Measurements from ENCODE around the gene TBX15. TPM values are rescaled to one million over a fixed set of nuclear protein-coding genes. Genes with fewer than 3 reads are reported as not detected.
"Not testable (repeated sequence)": the region's sequence is repeated elsewhere in the genome, so short reads cannot be mapped to it uniquely, and the experiment has no call there.

Gene TBX15
- total and polyA plus RNA-seq, 2 donors = 0.19 to 0.48 TPM

DNA sequence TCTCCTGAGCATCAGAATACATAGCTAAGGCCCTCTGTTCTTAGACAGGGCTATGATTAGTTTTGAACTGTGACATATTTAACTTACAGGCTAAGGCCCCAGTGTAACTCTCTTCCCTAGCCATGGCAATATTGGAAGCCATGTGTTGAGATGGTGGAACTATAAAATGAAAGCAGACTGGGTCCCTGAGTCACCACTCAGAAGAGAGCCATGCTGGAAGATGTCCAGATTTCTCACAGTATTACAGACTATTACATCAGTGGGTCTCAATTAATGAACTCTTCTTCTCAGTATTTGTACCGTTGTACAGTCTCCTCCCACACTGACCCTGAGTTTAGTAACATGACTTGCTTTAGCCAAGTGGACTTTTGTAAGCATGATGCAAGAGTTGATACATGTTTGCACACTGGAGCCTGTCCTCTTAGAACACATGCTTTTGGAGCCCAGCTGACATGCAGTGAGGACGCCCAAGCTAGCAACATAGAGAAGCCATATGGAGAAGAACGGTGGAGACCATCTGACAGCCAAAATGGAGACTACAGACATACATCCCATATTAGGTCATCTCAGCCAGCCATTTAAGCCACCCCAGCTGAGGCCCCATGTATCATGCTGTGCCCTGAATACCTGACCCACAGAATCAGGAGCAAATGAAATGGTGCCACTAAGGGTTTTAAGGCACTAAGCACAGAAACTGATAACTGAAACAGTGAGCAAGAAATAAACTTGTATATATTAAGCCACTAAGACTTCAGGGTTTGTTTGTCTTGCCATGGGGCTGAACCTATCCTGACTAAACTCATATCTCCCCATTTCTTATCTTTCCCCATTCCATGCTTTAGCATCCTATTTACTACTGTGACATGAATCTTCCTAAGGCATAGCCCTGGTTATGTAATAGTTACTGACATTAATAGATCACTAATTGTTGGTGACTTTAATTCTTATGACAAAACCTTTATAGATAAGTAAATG is 24.4 kb downstream of the TBX15 start:
- H3K4me3 ChIP-seq (ENCODE audit: low read length in 2 of 2) = no peak overlapping the region
- no peaks in the 10 kb centered on the region for H3K27me3 ChIP-seq (ENCODE audit: control insufficient read depth in 2 of 2, insufficient read depth in 1 of 2, low read length in 1 of 2)
- no peaks in the 10 kb centered on the region for H3K9me3 ChIP-seq (ENCODE audit: control insufficient read depth in 2 of 2, insufficient read depth in 1 of 2, low read length in 1 of 2)
- H3K27ac ChIP-seq (ENCODE audit: low read depth in 1 of 2, low read length in 1 of 2) = no peak overlapping the region
- H3K36me3 ChIP-seq (ENCODE audit: control insufficient read depth in 2 of 2, insufficient read depth in 2 of 2, low read length in 1 of 2) = no peaks in the 10 kb centered on the region
- H3K4me1 ChIP-seq (ENCODE audit: control insufficient read depth in 2 of 2, insufficient read depth in 2 of 2, low read length in 2 of 2) = no peaks in the 10 kb centered on the region
- DNase-seq (ENCODE audit: low read depth in 6 of 9, low spot score in 9 of 9) = no peak
- 92% methylated on average over 3 of the region's 3 CpGs for WGBS

DNA sequence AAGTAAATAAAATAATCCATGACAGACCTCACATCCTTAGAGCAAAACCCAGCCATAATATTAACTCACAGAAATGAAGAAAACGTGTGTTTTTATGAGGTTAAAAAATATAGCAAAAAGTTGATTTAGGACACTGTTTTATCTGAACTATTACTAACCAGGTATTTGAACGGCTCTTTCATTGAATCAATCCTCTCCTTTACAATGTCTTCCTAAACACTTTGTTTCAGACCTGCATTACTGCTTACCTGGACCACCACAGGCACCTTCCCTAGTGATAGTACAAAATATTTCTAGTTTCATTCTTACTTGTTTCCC is 25.0 kb downstream of the TBX15 start:
- no peaks in the 10 kb centered on the region for H3K4me1 ChIP-seq (ENCODE audit: control insufficient read depth in 2 of 2, insufficient read depth in 2 of 2, low read length in 2 of 2)
- WGBS = 92% methylated on average over 2 of the region's 2 CpGs
- H3K36me3 ChIP-seq (ENCODE audit: control insufficient read depth in 2 of 2, insufficient read depth in 2 of 2, low read length in 1 of 2) = no peaks in the 10 kb centered on the region
- H3K4me3 ChIP-seq (ENCODE audit: low read length in 2 of 2) = no peak overlapping the region
- H3K9me3 ChIP-seq (ENCODE audit: control insufficient read depth in 2 of 2, insufficient read depth in 1 of 2, low read length in 1 of 2) = no peaks in the 10 kb centered on the region
- no peak for DNase-seq (ENCODE audit: low read depth in 6 of 9, low spot score in 9 of 9)
- H3K27me3 ChIP-seq (ENCODE audit: control insufficient read depth in 2 of 2, insufficient read depth in 1 of 2, low read length in 1 of 2) = no peaks in the 10 kb centered on the region
- H3K27ac ChIP-seq (ENCODE audit: low read depth in 1 of 2, low read length in 1 of 2) = no peak overlapping the region

DNA sequence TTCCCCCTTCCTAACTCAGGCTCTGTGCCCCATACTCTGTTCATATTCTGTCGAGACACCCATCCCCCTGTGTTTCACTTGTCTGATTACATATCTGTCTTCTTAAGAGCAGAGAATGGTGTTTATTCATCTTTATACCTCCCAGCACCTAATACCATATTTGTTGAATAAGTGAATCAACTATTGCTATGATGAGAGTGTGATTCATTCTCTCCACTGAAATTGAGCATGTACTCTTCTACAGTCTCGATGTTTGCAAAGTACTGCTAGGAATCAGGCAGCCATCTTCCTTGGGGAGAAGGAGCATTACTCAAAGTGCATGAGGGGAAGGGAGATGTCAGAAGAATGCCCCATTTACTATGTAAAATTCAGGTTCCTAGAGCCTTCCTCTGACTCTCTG is 27.0 kb downstream of the TBX15 start:
- no peaks in the 10 kb centered on the region for H3K36me3 ChIP-seq (ENCODE audit: control insufficient read depth in 2 of 2, insufficient read depth in 2 of 2, low read length in 1 of 2)
- H3K27me3 ChIP-seq (ENCODE audit: control insufficient read depth in 2 of 2, insufficient read depth in 1 of 2, low read length in 1 of 2) = no peaks in the 10 kb centered on the region
- H3K9me3 ChIP-seq (ENCODE audit: control insufficient read depth in 2 of 2, insufficient read depth in 1 of 2, low read length in 1 of 2) = no peaks in the 10 kb centered on the region
- H3K27ac ChIP-seq (ENCODE audit: low read depth in 1 of 2, low read length in 1 of 2) = no peak overlapping the region
- WGBS = 93% methylated on average over 2 of the region's 2 CpGs
- no peak for DNase-seq (ENCODE audit: low read depth in 6 of 9, low spot score in 9 of 9)
- H3K4me3 ChIP-seq (ENCODE audit: low read length in 2 of 2) = no peak overlapping the region
- no peaks in the 10 kb centered on the region for H3K4me1 ChIP-seq (ENCODE audit: control insufficient read depth in 2 of 2, insufficient read depth in 2 of 2, low read length in 2 of 2)

DNA sequence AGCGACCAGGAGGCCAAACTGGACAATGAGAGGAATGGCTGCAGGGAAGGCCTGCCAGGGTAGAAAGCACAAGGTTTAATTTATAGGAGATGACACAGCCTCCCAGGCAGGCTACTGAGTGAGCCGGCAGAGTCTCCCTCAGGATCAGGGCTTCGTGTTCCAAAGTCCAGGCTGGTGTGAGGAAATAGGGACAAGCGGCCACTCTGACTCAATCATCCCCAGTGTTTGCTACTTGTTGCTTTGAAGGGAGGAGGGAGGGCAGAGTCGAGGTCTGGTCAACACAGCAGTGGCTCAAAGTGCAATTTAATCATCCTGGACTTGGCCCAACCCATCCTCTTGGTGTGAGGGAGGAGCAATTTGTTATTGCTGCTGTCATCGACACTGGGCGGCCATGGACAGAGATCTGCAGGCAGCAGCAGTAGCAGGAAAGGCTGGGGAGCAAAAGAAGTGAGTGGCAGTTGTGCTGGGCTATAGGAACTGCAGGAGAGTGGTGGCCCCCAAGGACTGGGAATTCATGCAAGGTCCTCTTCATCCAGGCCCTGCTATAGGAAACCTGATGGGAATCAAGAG is 27.5 kb downstream of the TBX15 start:
- no peaks in the 10 kb centered on the region for H3K27me3 ChIP-seq (ENCODE audit: control insufficient read depth in 2 of 2, insufficient read depth in 1 of 2, low read length in 1 of 2)
- no peaks in the 10 kb centered on the region for H3K36me3 ChIP-seq (ENCODE audit: control insufficient read depth in 2 of 2, insufficient read depth in 2 of 2, low read length in 1 of 2)
- no peak for DNase-seq (ENCODE audit: low read depth in 6 of 9, low spot score in 9 of 9)
- WGBS = 85% methylated on average over 7 of the region's 7 CpGs
- H3K4me1 ChIP-seq (ENCODE audit: control insufficient read depth in 2 of 2, insufficient read depth in 2 of 2, low read length in 2 of 2) = no peaks in the 10 kb centered on the region
- H3K4me3 ChIP-seq (ENCODE audit: low read length in 2 of 2) = no peak overlapping the region
- H3K27ac ChIP-seq (ENCODE audit: low read depth in 1 of 2, low read length in 1 of 2) = no peak overlapping the region
- no peaks in the 10 kb centered on the region for H3K9me3 ChIP-seq (ENCODE audit: control insufficient read depth in 2 of 2, insufficient read depth in 1 of 2, low read length in 1 of 2)

DNA sequence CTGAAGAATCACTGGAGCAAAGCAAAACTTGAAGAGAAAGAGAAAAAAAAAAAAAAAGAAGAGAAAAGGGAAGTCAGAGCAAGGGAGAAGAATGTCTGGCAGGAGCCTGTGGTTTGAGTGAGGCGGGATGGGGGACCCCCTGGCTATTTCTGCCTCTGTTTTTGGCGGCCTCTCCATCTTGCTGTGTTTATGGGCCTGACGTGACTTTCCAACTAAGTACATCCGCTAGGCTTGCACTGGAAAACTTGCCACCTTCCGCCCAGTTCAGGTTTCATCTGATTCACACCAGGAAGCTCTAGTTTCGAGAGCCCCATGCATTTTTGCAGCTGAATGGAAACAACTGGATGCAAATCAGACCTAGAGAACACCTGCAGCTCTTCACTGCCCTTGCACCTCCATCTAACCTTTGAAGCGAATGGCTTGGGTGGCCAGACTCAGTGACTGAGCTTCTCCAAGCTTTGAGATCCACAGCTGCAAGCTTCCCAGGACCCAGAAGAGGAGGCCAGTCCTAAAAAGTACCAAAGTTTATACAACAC is 28.0 kb downstream of the TBX15 start:
- 26% methylated on average over 7 of the region's 7 CpGs for WGBS

DNA sequence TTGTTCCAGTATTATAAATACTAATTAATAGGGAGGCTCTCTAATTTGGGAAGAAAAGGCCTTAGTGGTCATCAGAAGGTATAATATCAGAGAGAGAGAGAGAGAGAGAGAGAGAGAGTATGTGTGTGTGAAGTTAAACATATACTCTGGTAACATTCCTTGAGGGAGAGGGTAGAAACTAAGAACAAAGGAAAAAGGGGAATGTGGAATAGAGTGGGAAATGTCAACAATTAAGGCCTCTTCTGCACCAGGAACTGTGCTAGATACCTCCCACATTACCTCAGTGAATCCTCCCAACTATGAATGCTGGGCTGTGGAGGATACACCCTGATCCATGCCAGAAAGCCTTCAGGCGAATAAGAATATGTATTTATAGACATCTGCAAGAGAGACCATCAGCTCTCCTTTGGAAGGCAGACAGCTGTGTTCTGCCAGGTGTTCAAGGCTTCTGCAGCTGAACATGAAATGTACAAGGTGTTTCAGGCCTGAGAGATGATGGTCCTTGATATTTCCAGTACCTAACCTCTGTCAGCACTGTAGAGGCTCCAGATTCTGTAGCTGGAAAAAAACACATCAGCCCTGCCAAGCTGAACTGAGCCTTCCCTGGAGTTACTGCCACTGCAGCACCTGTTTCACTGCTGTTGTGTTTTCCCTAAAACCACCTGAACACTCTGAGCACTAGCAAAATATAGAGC is 29.1 kb downstream of the TBX15 start:
- Histone ChIP-seq H3K9me3 (ENCODE audit: control insufficient read depth in 2 of 2, insufficient read depth in 1 of 2, low read length in 1 of 2) (no peaks in the 10 kb centered on the region), H3K27ac (ENCODE audit: low read depth in 1 of 2, low read length in 1 of 2) (no peak overlapping the region), H3K4me1 (ENCODE audit: control insufficient read depth in 2 of 2, insufficient read depth in 2 of 2, low read length in 2 of 2) (no peaks in the 10 kb centered on the region), H3K4me3 (ENCODE audit: low read length in 2 of 2) (no peak overlapping the region), H3K27me3 (ENCODE audit: control insufficient read depth in 2 of 2, insufficient read depth in 1 of 2, low read length in 1 of 2) (no peaks in the 10 kb centered on the region), H3K36me3 (ENCODE audit: control insufficient read depth in 2 of 2, insufficient read depth in 2 of 2, low read length in 1 of 2) (no peaks in the 10 kb centered on the region)
- WGBS = 91% methylated on average over 1 of the region's 1 CpG
- no peak for DNase-seq (ENCODE audit: low read depth in 6 of 9, low spot score in 9 of 9)

More for the DNA sequence above, 28.0 kb downstream of the TBX15 start:
- Histone ChIP-seq H3K27me3 (ENCODE audit: control insufficient read depth in 2 of 2, insufficient read depth in 1 of 2, low read length in 1 of 2) (no peaks in the 10 kb centered on the region), H3K36me3 (ENCODE audit: control insufficient read depth in 2 of 2, insufficient read depth in 2 of 2, low read length in 1 of 2) (no peaks in the 10 kb centered on the region), H3K4me1 (ENCODE audit: control insufficient read depth in 2 of 2, insufficient read depth in 2 of 2, low read length in 2 of 2) (no peaks in the 10 kb centered on the region), H3K27ac (ENCODE audit: low read depth in 1 of 2, low read length in 1 of 2) (no peak overlapping the region), H3K4me3 (ENCODE audit: low read length in 2 of 2) (no peak overlapping the region), H3K9me3 (ENCODE audit: control insufficient read depth in 2 of 2, insufficient read depth in 1 of 2, low read length in 1 of 2) (no peaks in the 10 kb centered on the region)
- no peak for DNase-seq (ENCODE audit: low read depth in 6 of 9, low spot score in 9 of 9)

DNA sequence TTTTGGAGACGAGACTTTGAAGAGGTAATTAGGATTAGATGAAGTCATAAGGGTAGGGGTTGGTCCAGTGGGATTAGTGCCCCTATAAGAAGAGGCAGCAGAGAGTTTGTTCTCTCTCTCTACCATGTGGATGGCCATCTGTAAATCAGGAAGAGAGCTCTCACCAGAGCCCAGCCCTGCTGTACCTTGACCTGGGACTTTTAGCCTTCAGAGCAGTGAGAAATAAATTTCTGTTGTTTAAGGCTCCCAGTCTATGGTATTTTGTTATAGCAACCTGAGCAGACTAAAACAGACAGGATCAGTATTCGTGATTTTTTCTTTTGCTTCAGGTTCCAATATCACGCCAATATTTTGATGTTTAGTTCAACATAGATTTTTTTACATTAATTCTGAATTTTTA is 30.0 kb downstream of the TBX15 start:
- H3K27me3 ChIP-seq (ENCODE audit: control insufficient read depth in 2 of 2, insufficient read depth in 1 of 2, low read length in 1 of 2) = no peaks in the 10 kb centered on the region
- H3K9me3 ChIP-seq (ENCODE audit: control insufficient read depth in 2 of 2, insufficient read depth in 1 of 2, low read length in 1 of 2) = no peaks in the 10 kb centered on the region
- H3K36me3 ChIP-seq (ENCODE audit: control insufficient read depth in 2 of 2, insufficient read depth in 2 of 2, low read length in 1 of 2) = no peaks in the 10 kb centered on the region
- DNase-seq (ENCODE audit: low read depth in 6 of 9, low spot score in 9 of 9) = no peak
- no peak overlapping the region for H3K27ac ChIP-seq (ENCODE audit: low read depth in 1 of 2, low read length in 1 of 2)
- H3K4me1 ChIP-seq (ENCODE audit: control insufficient read depth in 2 of 2, insufficient read depth in 2 of 2, low read length in 2 of 2) = no peaks in the 10 kb centered on the region
- 81% methylated on average over 3 of the region's 3 CpGs for WGBS
- no peak overlapping the region for H3K4me3 ChIP-seq (ENCODE audit: low read length in 2 of 2)

DNA sequence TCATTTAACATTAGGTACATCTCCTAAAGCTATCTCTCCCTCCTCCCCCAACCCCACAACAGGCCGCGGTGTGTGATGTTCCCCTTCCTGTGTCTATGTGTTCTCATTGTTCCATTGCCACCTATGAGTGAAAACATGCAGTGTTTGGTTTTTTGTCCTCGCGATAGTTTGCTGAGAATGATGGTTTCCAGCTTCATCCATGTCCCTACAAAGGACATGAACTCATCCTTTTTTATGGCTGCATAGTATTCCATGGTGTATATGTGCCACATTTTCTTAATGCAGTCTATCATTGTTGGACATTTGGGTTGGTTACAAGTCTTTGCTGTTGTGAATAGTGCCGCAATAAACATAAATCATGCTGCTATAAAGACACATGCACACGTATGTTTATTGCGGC is 30.6 kb downstream of the TBX15 start:
- 98% methylated on average over 7 of the region's 7 CpGs for WGBS
- not testable (repeated sequence) for H3K36me3 ChIP-seq (ENCODE audit: control insufficient read depth in 2 of 2, insufficient read depth in 2 of 2, low read length in 1 of 2); H3K27ac ChIP-seq (ENCODE audit: low read depth in 1 of 2, low read length in 1 of 2)

More for the DNA sequence above, 30.6 kb downstream of the TBX15 start:
- H3K4me3 ChIP-seq (ENCODE audit: low read length in 2 of 2); H3K9me3 ChIP-seq (ENCODE audit: control insufficient read depth in 2 of 2, insufficient read depth in 1 of 2, low read length in 1 of 2); DNase-seq (ENCODE audit: low read depth in 6 of 9, low spot score in 9 of 9); H3K27me3 ChIP-seq (ENCODE audit: control insufficient read depth in 2 of 2, insufficient read depth in 1 of 2, low read length in 1 of 2); H3K4me1 ChIP-seq (ENCODE audit: control insufficient read depth in 2 of 2, insufficient read depth in 2 of 2, low read length in 2 of 2): not testable (repeated sequence)

Data from thymus (tissue), 11 donors.